IPS-NIHi7 (cell line): ENCODE data around the gene FIGLA.

Source experiments
- DNase-seq: peaks from one replicate; pipeline ENCODE4 v3.0.0; 2012; ENCODE audit warnings: mixed read lengths; ENCODE audit errors: extremely low spot score

Gene FIGLA

GRCh38 chr2:70775141-70775540, 15.3 kb downstream of the FIGLA start:
- no peak for DNase-seq

GRCh38 chr2:70772486-70773155, 17.8 kb downstream of the FIGLA start:
- no peak for DNase-seq

GRCh38 chr2:70771446-70771845, 19.0 kb downstream of the FIGLA start:
- DNase-seq = no peak

- no peak for DNase-seq
Measured at GRCh38 chr2:70769450-70769849, 21.0 kb downstream of the FIGLA start.

GRCh38 chr2:70768590-70769085, 21.8 kb downstream of the FIGLA start:
- no peak for DNase-seq

- DNase-seq = peak; percentile 86
Measured at GRCh38 chr2:70767699-70768589, 22.5 kb downstream of the FIGLA start, which contains the start of gene ADD2. ADD2 (minus strand) TSS chr2:70768200; CDS start chr2:70706408, 61,792 bp downstream.

GRCh38 chr2:70767079-70767698, 23.3 kb downstream of the FIGLA start:
- peak; percentile 78 for DNase-seq

- no peak for DNase-seq
Measured at GRCh38 chr2:70766357-70767078, 23.9 kb downstream of the FIGLA start.

GRCh38 chr2:70765507-70765906, 24.9 kb downstream of the FIGLA start:
- DNase-seq = no peak

- DNase-seq = no peak
Measured at GRCh38 chr2:70759446-70759845, 31.0 kb downstream of the FIGLA start.

- DNase-seq = no peak
Measured at GRCh38 chr2:70757966-70758365, 32.5 kb downstream of the FIGLA start.

GRCh38 chr2:70757360-70757759, 33.1 kb downstream of the FIGLA start:
- no peak for DNase-seq

- no peak for DNase-seq
Measured at GRCh38 chr2:70756128-70756527, 34.3 kb downstream of the FIGLA start.

- no peak for DNase-seq
Measured at GRCh38 chr2:70753902-70754301, 36.5 kb downstream of the FIGLA start.

- no peak for DNase-seq
Measured at GRCh38 chr2:70753031-70753430, 37.4 kb downstream of the FIGLA start.

- no peak for DNase-seq
Measured at GRCh38 chr2:70752396-70752795, 38.0 kb downstream of the FIGLA start.

GRCh38 chr2:70751881-70752280, 38.6 kb downstream of the FIGLA start:
- DNase-seq = no peak

- DNase-seq = no peak
Measured at GRCh38 chr2:70750320-70750719, 40.1 kb downstream of the FIGLA start.

GRCh38 chr2:70748002-70748784, 42.2 kb downstream of the FIGLA start:
- DNase-seq = no peak

- DNase-seq = no peak
Measured at GRCh38 chr2:70747284-70747683, 43.2 kb downstream of the FIGLA start.
